SK-N-MC (cell line): ENCODE measurements around the gene CALD1.

Experiments used
- DNase-seq: peaks from one replicate; pipeline ENCODE4 v3.0.0-alpha.2; 2011; ENCODE audit warnings: low read depth, low spot score
- H3K27ac ChIP-seq: fragments of 200-600 bp; sonication (generic); 2 replicates; pipeline ENCODE4 v1.5.1; 2016; ENCODE audit warnings: mixed run types
- H3K36me3 ChIP-seq: fragments of 200-600 bp; sonication (generic); 2 replicates; pipeline ENCODE4 v1.6.1; 2017; ENCODE audit warnings: antibody characterized with exemption, low read length, mixed read lengths; ENCODE audit not compliant: insufficient read depth
- H3K4me3 ChIP-seq: fragments of 200-600 bp; sonication (generic); 2 replicates; pipeline ENCODE4 v1.5.1; 2016
- H3K9ac ChIP-seq: fragments of 200-600 bp; sonication (generic); 2 replicates; pipeline ENCODE4 v1.8.0; 2017; ENCODE audit warnings: mixed run types, mixed read lengths; ENCODE audit not compliant: insufficient read length
- H3K9me3 ChIP-seq: fragments of 200-600 bp; sonication (generic); 2 replicates; pipeline ENCODE4 v1.6.1; 2017; ENCODE audit warnings: low read depth, mild to moderate bottlenecking, antibody characterized with exemption, low read length, moderate library complexity, mixed read lengths
- EZH2 ChIP-seq: fragments of 200-600 bp; sonication (generic); IDR thresholded peaks from one replicate; pipeline ENCODE4 v1.6.1; 2017; ENCODE audit warnings: antibody characterized with exemption
- FOXP2 ChIP-seq: optimal IDR thresholded peaks from 2 replicates; pipeline ENCODE3; 2011; ENCODE audit warnings: mild to moderate bottlenecking, moderate library complexity; ENCODE audit not compliant: insufficient read depth; ENCODE audit errors: extremely low read length, control extremely low read depth
- POLR2AphosphoS5 ChIP-seq: IDR thresholded peaks from 2 replicates; pipeline ENCODE4 v1.6.1; 2012; ENCODE audit warnings: mild to moderate bottlenecking, low read depth, low read length, borderline replicate concordance

The CALD1 gene

GRCh38 chr7:134985894-134986362 is 206.5 kb downstream of the CALD1 start:
- no peak overlapping the region for H3K27ac ChIP-seq
- peak overlapping the region; percentile 84 for H3K4me3 ChIP-seq
- H3K9ac ChIP-seq = peak overlapping the region; percentile 86
- H3K36me3 ChIP-seq = peaks cover 19% of the 10 kb centered on the region
- TF ChIP-seq EZH2 (no peak), POLR2AphosphoS5 (no peak), FOXP2 (no peak)
- DNase-seq = no peak
- no peaks in the 10 kb centered on the region for H3K9me3 ChIP-seq

DNA sequence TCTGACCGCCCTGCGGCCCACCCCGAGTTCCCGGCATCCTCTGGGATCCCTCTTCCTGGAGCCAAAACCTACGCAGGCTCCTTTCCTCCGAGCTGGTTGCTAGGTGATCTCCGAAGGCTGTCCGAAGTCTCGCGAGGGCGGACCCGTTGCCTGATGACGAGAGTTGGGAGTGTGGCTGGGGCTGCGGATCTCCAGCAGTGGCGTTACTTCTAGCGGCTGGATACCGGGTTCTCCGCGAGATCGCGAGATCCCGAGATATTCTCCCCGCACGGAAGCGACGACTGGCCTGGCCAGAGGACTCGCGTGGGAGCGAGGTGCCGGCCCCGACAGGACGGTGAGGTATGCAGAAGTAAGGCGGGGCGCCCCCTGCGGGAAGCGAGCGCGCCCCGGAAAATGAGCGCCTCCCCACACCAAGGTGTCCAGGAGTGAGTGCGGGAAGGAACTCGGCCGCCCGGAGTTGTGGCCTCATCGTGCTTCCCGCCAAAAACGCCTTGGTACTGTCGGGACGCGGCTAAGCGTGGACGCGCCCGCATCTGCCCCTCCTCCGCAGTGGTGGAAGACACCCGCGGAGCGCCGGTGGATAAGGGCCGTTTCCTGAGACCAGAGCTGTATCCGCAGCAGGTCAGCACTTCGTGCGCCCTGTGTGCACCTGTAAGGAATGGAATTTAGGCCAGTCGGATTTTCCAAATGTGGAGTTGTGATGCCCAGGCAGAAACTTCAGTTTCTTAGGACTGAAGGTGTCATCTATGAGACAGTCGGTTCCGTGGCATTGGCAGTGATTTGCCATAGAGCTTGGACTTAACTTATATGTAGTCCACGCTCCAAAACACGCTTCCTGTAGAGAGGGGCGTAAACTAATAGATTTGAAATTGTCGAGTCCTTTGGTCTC is 207.2 kb downstream of the CALD1 start, which contains the start of gene AGBL3:
Gene AGBL3 (plus strand): TSS at position 146 of the 889 bp plus-strand sequence. CDS start 1,426 bp downstream, outside the sequence.
- peak; percentile 73 for DNase-seq
- H3K9ac ChIP-seq = peak within 1 kb of the TSS; percentile 86
- peaks cover 26% of the 10 kb centered on the region for H3K36me3 ChIP-seq
- H3K27ac ChIP-seq = peak within 1 kb of the TSS; percentile 76; the same call in 1 of the 2 replicates
- TF ChIP-seq EZH2 (no peak), POLR2AphosphoS5 (peak; percentile 93), FOXP2 (no peak)
- H3K4me3 ChIP-seq = peak within 1 kb of the TSS; percentile 84
- no peaks in the 10 kb centered on the region for H3K9me3 ChIP-seq

GRCh38 chr7:134988161-134988560 is 208.7 kb downstream of the CALD1 start:
- Histone ChIP-seq H3K9me3 (no peaks in the 10 kb centered on the region), H3K4me3 (peak overlapping the region; percentile 84), H3K36me3 (peaks cover 30% of the 10 kb centered on the region), H3K9ac (peak overlapping the region; percentile 86), H3K27ac (no peak overlapping the region)
- no peak for DNase-seq
- no peak for TF ChIP-seq EZH2

DNA sequence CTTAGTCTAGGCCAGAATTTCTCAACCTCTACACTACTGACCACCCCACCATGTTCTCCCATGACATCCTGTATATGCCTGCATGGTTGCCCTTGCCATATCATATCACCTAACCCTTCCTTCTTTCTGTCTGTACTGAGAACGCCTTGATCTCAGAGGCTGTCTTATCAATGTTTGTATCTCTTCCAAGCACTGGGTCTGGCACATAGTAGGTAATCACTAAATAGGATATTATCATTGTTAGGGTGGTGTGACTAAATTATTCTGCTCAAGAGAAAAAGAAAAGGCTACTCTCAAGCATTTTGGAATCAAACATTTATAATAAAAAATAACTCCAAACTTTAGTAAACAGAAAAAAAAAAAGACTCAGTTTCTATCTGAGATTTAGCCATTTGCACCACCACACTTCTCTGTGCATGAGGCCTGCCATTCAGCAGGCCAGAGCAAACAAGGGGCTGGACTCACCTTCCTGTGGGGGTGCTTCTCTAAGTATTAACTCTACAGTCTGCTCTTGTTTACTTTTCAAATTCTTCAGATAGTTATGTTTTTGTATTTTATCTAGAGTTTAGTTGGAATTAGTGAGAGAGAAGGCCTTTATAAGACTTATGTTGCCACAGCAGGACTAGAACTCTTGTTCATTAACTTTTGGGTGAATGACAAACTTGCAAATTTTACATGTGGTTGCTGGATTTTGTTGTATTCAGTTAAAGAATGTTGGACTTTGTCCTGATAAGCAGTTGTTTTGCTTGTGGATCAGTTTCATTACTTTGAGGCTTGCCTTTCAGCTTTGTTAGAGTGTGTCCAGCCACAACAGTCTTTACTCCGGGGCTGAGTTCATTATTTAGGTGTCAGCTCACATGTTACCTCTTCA is 212.3 kb downstream of the CALD1 start:
- Histone ChIP-seq H3K36me3 (peaks cover 59% of the 10 kb centered on the region), H3K27ac (no peak overlapping the region), H3K9me3 (no peaks in the 10 kb centered on the region), H3K4me3 (no peak overlapping the region), H3K9ac (no peak overlapping the region)
- no peak for DNase-seq
- TF ChIP-seq FOXP2 = no peak
- TF ChIP-seq POLR2AphosphoS5 = no peak
- TF ChIP-seq EZH2 = no peak

GRCh38 chr7:134992626-134993179 is 213.3 kb downstream of the CALD1 start:
- no peak overlapping the region for H3K27ac ChIP-seq
- H3K4me3 ChIP-seq = no peak overlapping the region
- no peak for DNase-seq
- no peak overlapping the region for H3K9ac ChIP-seq
- peaks cover 66% of the 10 kb centered on the region for H3K36me3 ChIP-seq
- TF ChIP-seq EZH2 (no peak), FOXP2 (no peak), POLR2AphosphoS5 (no peak)
- H3K9me3 ChIP-seq = no peaks in the 10 kb centered on the region

DNA sequence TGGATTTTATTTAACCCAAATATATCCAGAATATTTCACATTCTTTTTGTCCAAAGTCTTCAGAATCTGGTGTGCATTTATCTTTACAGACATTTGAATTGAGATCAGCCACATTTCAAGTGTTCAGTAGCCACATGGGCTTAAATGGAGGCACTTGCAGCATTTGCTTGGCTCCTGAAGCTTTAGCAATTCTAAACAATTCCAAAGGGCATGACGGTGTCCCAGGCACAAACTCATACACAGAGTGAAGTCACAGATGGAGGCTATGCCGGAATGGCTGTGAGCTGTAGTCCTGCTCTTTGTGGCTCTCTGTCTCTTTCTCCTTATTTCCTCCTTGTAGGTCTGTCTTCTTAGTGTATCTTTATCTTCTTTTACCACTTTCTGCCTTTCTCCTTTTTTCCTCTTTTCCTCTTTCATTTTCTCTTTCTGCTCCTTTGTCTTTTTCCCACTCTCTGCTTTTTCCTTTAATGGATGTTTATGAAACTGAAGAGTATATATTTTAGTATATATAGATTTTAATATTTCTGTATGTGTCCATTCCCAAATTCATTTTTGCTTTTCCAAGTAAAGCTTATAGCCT is 214.5 kb downstream of the CALD1 start:
- Histone ChIP-seq H3K9ac (no peak overlapping the region), H3K9me3 (no peaks in the 10 kb centered on the region), H3K4me3 (no peak overlapping the region), H3K36me3 (peaks cover 67% of the 10 kb centered on the region), H3K27ac (no peak overlapping the region)
- TF ChIP-seq EZH2 (no peak), FOXP2 (no peak), POLR2AphosphoS5 (no peak)
- DNase-seq = no peak

DNA sequence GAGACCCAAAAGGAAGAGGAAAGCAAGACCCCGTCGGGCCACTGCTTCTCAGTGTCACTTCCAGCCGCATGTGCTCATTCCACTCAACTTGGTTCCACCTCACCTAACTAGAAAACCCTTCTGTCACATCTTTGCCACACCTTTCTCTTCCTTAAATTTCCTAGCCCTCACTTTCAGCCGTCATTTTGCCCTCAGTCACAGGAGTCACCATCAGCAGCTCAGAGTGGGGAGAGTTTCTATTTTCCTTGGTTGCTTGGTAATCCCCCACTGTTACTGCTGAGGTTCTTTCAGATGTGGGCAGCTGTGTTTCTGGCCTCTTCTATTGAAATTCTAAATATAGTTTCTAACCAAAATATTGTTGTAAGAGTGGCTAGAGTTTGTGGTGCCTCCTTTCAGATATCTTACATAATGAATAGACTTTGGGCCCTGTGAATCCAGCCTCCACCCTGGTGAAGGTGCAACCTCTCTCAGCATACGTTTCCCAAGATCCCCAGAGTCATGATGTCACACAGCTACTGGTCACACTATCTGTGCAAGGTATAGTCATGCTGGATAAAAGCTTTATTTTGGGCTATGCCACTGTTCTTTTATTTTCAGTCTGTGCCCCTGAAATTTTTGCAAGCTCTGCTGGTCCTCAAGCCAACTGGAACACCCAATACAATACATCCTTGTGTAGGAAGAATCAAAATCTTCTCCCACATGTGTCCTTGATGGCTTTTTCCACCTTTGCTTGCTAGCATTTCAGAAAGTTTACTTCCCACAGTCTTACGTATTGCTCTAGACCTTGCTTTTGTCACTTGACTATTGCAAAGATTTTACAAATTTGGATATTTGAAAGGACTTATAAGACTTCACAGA is 216.0 kb downstream of the CALD1 start:
- Histone ChIP-seq H3K9me3 (no peaks in the 10 kb centered on the region), H3K4me3 (no peak overlapping the region), H3K9ac (no peak overlapping the region), H3K36me3 (peaks cover 55% of the 10 kb centered on the region), H3K27ac (no peak overlapping the region)
- TF ChIP-seq POLR2AphosphoS5 (no peak), FOXP2 (no peak), EZH2 (no peak)
- no peak for DNase-seq
